Thymus (tissue), 11 donors: Measurements from ENCODE around the gene SPATA21. TPM values are rescaled to one million over a fixed set of nuclear protein-coding genes. Genes with fewer than 3 reads are reported as not detected.
A peak's percentile ranks its signal among the peaks of the same experiment; 100 is the strongest.

ENCODE experiments used
- DNase-seq, 9 donors: peaks; one replicate each; pipeline ENCODE4 v3.0.0-alpha.2; 2013; ENCODE audit warnings: low spot score in 9 of 9, low read depth in 6 of 9, missing footprints in 1 of 9
- H3K27ac ChIP-seq, 2 donors: one replicate each; pipeline ENCODE4 v1.5.1; 2013; ENCODE audit warnings: control low read depth in 1 of 2, low read depth in 1 of 2, low read length in 1 of 2, mild to moderate bottlenecking in 1 of 2, moderate library complexity in 1 of 2
- H3K27me3 ChIP-seq, 2 donors: one replicate each; pipeline ENCODE4 v1.5.1; 2013; ENCODE audit warnings: low read length in 1 of 2; ENCODE audit not compliant: control insufficient read depth in 2 of 2, insufficient read depth in 1 of 2
- H3K36me3 ChIP-seq, 2 donors: one replicate each; pipeline ENCODE4 v1.5.1; 2013; ENCODE audit warnings: low read length in 1 of 2, mild to moderate bottlenecking in 1 of 2, moderate library complexity in 1 of 2; ENCODE audit not compliant: control insufficient read depth in 2 of 2, insufficient read depth in 2 of 2
- H3K4me1 ChIP-seq, 2 donors: one replicate each; pipeline ENCODE4 v1.5.1; 2013; ENCODE audit warnings: low read length in 2 of 2; ENCODE audit not compliant: control insufficient read depth in 2 of 2, insufficient read depth in 2 of 2
- H3K4me3 ChIP-seq, 2 donors: one replicate each; pipeline ENCODE4 v1.5.1; 2013; ENCODE audit warnings: low read length in 2 of 2, control low read depth in 1 of 2, mild to moderate bottlenecking in 1 of 2
- H3K9me3 ChIP-seq, 2 donors: one replicate each; pipeline ENCODE4 v1.5.1; 2013; ENCODE audit warnings: low read length in 1 of 2, mild to moderate bottlenecking in 1 of 2; ENCODE audit not compliant: control insufficient read depth in 2 of 2, insufficient read depth in 1 of 2
- WGBS: extraction: QIAGEN DNeasy Blood & Tissue Kit; methylation state at CpG from one replicate; pipeline ENCODE4 v1.1.7; 2013; 5-methylcytosine and 5-hydroxymethylcytosine counted together
- polyA plus RNA-seq: library from polyadenylated mRNA; stranded (reverse); fragments of 200-250 nt; gene quantifications from one replicate; pipeline ENCODE4 v1.2.3, GENCODE V29; 2013
- total RNA-seq: library from RNA; stranded (reverse); fragments of 120-200 nt; gene quantifications from one replicate; pipeline ENCODE4 v1.2.4, GENCODE V29; 2013
- donor health status: healthy.

The SPATA21 gene
- total and polyA plus RNA-seq, 2 donors = 0.25 TPM; not detected in 1

- no peak for DNase-seq
- Histone ChIP-seq H3K36me3 (no peaks in the 10 kb centered on the region), H3K9me3 (no peaks in the 10 kb centered on the region), H3K27me3 (peaks cover 0 to 7% of the 10 kb centered on the region in 2 donors), H3K4me1 (no peaks in the 10 kb centered on the region), H3K4me3 (no peak overlapping the region), H3K27ac (no peak overlapping the region)
- WGBS = 93% methylated on average over 3 of the region's 3 CpGs
These were observed 24.0 kb downstream of the SPATA21 start for GRCh38 chr1:16413191-16413590.

GRCh38 chr1:16410803-16411202, 26.4 kb downstream of the SPATA21 start:
- DNase-seq = no peak
- H3K4me1 ChIP-seq = no peaks in the 10 kb centered on the region
- H3K4me3 ChIP-seq = no peak overlapping the region
- no peak overlapping the region for H3K27ac ChIP-seq
- no peaks in the 10 kb centered on the region for H3K36me3 ChIP-seq
- peaks cover 0 to 8% of the 10 kb centered on the region in 2 donors for H3K27me3 ChIP-seq
- no peaks in the 10 kb centered on the region for H3K9me3 ChIP-seq
- 98% methylated on average over 5 of the region's 5 CpGs for WGBS

- Histone ChIP-seq H3K36me3 (no peaks in the 10 kb centered on the region), H3K4me3 (no peak overlapping the region), H3K27ac (no peak overlapping the region), H3K9me3 (no peaks in the 10 kb centered on the region), H3K27me3 (peaks cover 0 to 8% of the 10 kb centered on the region in 2 donors), H3K4me1 (no peaks in the 10 kb centered on the region)
- DNase-seq = no peak
- 94% methylated on average over 25 of the region's 25 CpGs for WGBS
These were observed 27.6 kb downstream of the SPATA21 start for GRCh38 chr1:16409536-16410152.

- H3K27ac ChIP-seq = no peak overlapping the region
- peaks cover 0 to 8% of the 10 kb centered on the region in 2 donors for H3K27me3 ChIP-seq
- WGBS = 95% methylated on average over 9 of the region's 9 CpGs
- H3K36me3 ChIP-seq = no peaks in the 10 kb centered on the region
- no peaks in the 10 kb centered on the region for H3K4me1 ChIP-seq
- H3K4me3 ChIP-seq = no peak overlapping the region
- no peaks in the 10 kb centered on the region for H3K9me3 ChIP-seq
- no peak for DNase-seq
These were observed 30.4 kb downstream of the SPATA21 start for GRCh38 chr1:16406868-16407267.

- Histone ChIP-seq H3K4me1 (no peaks in the 10 kb centered on the region), H3K4me3 (no peak overlapping the region), H3K9me3 (no peaks in the 10 kb centered on the region), H3K27ac (no peak overlapping the region), H3K27me3 (peaks cover 0 to 6% of the 10 kb centered on the region in 2 donors), H3K36me3 (peaks cover 0 to 4% of the 10 kb centered on the region in 2 donors)
- DNase-seq = no peak
- WGBS = 91% methylated on average over 5 of the region's 5 CpGs
These were observed 31.8 kb downstream of the SPATA21 start for GRCh38 chr1:16405441-16405840.

GRCh38 chr1:16402742-16403141, 34.5 kb downstream of the SPATA21 start:
- no peak overlapping the region for H3K4me3 ChIP-seq
- no peaks in the 10 kb centered on the region for H3K27me3 ChIP-seq
- no peak for DNase-seq
- no peaks in the 10 kb centered on the region for H3K9me3 ChIP-seq
- 96% methylated on average over 10 of the region's 10 CpGs for WGBS
- no peak overlapping the region for H3K27ac ChIP-seq
- peaks cover 9 to 23% of the 10 kb centered on the region in 2 donors for H3K36me3 ChIP-seq
- no peaks in the 10 kb centered on the region for H3K4me1 ChIP-seq

- Histone ChIP-seq H3K4me1 (peaks cover 0 to 6% of the 10 kb centered on the region in 2 donors), H3K9me3 (no peaks in the 10 kb centered on the region), H3K27ac (no peak overlapping the region), H3K4me3 (no peak overlapping the region), H3K27me3 (no peaks in the 10 kb centered on the region), H3K36me3 (peaks cover 49 to 59% of the 10 kb centered on the region in 2 donors)
- no peak for DNase-seq
- 99% methylated on average over 5 of the region's 5 CpGs for whole genome bisulfite sequencing
These were observed 38.8 kb downstream of the SPATA21 start for GRCh38 chr1:16398371-16398953.

GRCh38 chr1:16397120-16397519, 40.1 kb downstream of the SPATA21 start:
- Histone ChIP-seq H3K4me3 (no peak overlapping the region), H3K4me1 (peaks cover 0 to 15% of the 10 kb centered on the region in 2 donors), H3K27me3 (no peaks in the 10 kb centered on the region), H3K27ac (peak overlapping the region in 1 of 2 donors; percentile 3), H3K36me3 (peaks cover 56 to 69% of the 10 kb centered on the region in 2 donors), H3K9me3 (no peaks in the 10 kb centered on the region)
- 78% methylated on average over 5 of the region's 5 CpGs for WGBS
- no peak for DNase-seq

- H3K27ac ChIP-seq = no peak overlapping the region
- no peak for DNase-seq
- peaks cover 0 to 15% of the 10 kb centered on the region in 2 donors for H3K4me1 ChIP-seq
- H3K27me3 ChIP-seq = no peaks in the 10 kb centered on the region
- no peak overlapping the region for H3K4me3 ChIP-seq
- 96% methylated on average over 7 of the region's 7 CpGs for WGBS
- no peaks in the 10 kb centered on the region for H3K9me3 ChIP-seq
- peaks cover 56 to 72% of the 10 kb centered on the region in 2 donors for H3K36me3 ChIP-seq
These were observed 40.6 kb downstream of the SPATA21 start for GRCh38 chr1:16396591-16396990.
